Activated CD4-positive, alpha-beta T cell treated with anti-CD3 and anti-CD28 coated beads, Interleukin-2, Interleukin-4, amounts not matched to agents 100 ng/mL and 50 ng/mL, durations not matched to agents 16 hours and 8 hours (primary cell): ENCODE results near the gene CAP2.

Experiments used
- DNase-seq: peaks from one replicate; pipeline ENCODE4 v3.0.0-alpha.2; 2020; ENCODE audit warnings: low spot score

Gene CAP2, protein sequence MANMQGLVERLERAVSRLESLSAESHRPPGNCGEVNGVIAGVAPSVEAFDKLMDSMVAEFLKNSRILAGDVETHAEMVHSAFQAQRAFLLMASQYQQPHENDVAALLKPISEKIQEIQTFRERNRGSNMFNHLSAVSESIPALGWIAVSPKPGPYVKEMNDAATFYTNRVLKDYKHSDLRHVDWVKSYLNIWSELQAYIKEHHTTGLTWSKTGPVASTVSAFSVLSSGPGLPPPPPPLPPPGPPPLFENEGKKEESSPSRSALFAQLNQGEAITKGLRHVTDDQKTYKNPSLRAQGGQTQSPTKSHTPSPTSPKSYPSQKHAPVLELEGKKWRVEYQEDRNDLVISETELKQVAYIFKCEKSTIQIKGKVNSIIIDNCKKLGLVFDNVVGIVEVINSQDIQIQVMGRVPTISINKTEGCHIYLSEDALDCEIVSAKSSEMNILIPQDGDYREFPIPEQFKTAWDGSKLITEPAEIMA

DNA sequence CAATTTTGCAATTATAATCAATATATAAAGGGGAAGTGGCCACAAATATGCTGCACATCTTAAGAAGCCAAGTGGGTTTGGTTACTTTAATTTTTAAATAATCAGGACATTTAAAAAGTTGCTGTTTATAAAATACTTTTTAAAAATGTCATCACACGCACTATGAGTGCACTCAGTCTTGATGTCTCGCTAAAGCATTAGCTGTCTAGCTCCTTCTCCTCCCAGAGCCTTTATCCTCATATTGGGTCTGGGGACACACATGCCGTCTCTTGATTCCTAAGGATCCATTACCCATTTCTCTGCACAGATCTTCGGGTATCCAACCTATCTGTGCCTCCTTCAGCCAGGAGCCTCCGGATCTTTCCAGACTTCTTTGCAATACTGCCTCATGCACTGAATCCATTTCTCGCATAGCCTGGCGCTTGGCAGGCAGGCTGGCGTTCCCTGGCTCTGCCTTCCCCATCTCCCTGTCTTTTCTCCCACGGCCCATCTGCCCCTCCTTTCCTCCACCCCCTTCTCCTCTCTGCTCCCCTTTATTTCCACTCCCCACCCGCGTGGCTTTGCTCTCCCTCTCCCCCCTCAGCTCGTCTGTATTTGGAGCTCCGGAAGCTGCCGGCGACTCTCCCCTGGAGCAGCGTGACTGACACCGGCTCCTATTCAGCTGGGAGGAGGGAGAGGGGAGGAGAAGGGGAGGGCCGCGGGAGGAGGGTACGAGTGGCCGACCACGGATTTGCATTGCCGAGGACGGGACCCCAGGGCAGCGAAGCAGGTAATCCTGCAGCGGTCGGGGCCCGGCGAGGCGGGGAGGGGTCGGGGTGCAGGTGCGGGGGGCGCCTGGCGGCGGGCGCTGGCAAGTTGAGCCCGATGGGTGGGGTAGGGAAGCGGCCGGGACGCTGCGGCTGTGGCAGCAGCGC lies at the start of gene CAP2:
Gene CAP2 (plus strand): TSS at position 618 of the 914 bp plus-strand sequence. CDS start 27,961 bp downstream, outside the sequence.
- no peak for DNase-seq

DNA sequence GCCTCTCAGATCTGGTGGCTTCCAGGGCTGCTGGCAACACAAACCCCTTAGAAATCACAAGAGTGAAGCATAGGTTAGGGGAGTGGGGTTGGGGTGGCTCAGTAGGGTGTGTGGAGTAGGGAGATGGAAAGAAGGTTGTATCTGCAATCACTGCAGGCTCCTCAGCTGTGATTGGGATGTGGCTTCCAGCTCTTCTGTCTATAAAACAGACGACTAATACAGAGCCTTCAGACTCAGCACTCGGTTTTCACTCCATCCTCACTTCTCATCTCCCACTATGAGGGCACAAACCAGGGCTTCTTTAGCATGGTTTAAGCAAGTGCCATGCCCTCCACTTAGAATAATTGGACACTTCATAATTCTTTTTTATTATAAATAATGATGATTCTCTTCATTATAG lies 46.4 kb upstream of the CAP2 start:
- no peak for DNase-seq

DNA sequence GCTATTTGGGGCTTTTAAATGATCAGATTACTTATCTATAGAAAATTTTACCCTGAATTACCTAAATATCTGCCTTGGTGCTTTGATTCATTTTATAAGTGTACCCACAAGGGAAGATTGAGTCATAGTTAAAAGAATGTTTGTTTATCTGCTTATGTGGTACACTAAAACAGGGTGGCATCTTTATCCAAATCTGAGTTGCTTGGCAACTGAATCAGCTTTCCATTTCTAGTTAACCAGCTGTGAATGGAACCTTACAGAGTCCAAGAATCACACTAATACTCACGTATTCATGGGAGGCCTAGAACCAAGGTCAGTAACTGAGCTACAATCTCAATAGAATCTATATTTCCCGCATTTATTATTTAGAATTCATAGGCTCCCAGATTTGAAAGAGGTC lies 44.0 kb upstream of the CAP2 start:
- DNase-seq = no peak

DNA sequence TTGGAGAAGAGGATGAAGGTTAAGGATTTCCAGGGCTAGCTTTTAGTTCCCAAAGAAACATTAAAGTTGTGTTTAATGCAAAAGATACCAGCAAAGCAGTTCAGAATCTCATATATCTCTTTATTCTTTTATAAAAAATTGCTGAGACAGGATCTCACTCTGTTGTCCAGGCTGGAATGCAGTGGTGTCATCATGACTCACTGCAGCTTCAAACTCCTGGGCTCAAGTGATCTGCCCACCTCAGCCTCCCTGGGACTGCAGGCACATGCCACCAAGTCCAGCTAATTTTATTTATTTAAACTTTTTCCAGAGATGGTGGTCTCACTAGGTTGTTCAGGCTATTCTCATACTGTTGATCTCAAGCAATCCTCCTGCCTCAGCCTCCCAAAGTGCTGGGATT lies 41.1 kb upstream of the CAP2 start:
- DNase-seq = no peak

DNA sequence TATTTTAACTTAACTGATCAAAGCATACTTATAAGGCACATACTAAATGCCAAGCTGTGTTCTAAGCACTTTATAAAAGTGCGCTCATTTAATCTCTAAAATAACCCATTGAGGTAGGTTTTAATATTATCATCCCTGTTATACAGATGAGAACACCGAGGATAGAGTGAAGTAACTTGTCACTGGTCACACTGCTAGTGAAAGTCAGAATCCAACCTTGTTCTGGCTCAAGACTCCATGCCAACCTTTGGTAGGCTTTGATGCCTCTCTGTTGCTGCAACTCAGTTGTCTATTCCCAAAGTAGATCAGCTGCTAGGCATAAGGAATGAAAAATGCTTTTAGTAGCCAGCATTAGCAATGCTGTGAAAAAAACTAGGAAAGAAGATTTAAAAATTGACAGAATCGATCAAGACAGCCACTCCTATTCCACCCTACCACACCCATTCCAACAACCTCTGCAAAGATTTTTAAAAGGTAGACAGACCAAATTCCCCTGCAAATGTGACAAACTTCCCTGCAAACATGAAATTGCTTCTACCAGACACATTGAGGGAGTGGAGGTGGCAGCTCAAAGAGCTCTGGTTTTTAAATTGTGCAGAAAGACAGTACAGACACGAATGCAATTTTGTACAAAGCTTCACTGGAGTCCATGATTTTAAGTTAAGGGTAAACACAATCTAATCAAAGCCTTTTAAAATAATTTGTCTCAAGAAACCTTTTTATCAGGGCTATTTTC lies 39.8 kb upstream of the CAP2 start:
- no peak for DNase-seq

DNA sequence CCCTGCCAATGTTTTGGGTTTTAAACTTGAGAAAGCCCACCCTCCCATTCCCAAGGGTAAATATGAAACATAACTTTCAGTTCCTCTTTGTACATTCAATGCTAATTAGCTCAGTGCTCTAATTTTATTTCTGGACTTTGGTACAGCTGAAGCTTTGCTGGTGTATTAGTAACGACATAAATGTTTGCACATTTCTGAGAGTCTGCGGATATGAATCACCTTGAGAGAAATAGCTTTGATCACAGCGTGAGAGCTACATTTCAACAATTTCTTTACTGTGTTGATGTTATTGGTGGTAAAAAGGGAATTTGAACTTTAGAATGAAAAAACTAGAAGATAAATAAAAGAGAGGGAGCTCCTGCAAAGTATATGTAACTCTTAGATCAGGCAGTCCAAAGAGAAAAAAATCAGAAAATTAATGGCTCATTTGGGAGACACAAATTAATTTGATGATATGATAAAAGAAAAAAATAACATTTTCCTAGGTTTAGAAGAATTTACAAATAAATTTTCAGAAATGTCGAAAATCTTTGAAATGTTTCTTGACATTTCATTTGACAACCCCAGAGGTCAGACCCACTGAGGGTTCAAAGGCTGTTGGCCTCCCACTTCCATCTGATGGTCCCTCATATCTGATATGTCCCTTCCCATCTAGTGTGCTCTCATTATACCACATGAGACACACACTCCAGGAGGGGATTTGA lies 38.5 kb upstream of the CAP2 start:
- DNase-seq = no peak

DNA sequence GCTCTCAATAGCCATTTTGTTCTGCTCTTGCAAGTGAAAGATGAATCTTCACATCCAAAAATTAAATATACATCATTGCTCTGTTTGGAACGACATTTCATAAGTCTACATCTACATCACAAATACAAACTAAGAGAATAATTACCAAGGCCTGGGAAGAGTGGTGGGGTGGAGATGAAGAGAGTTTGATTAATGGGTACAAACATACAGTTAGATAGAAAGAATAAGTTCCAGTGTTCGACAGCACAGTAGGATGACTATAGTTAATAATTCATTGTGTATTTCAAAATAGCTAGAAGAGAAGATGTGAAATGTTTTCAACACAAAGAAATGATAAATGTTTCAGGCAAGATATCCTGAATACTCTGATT lies 38.0 kb upstream of the CAP2 start:
- DNase-seq = no peak

DNA sequence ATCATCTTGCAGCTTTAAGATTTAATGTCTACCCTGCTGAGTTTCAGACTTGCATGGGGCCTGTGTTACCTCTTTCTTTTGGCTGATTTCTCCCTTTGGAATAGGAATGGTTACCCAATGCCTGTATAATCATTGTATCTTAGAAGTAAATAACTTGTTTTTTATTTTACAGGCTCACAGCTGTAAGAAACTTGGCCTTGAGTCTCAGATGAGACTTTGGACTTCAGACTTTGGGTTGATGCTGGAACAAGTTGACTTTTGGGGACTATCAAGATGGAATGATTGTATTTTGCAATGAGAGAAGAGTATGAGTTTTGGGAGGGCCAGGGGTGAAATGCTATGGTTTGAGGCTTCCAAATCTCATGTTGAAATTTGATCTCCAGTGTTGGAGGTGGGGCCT lies 34.9 kb upstream of the CAP2 start:
- no peak for DNase-seq

DNA sequence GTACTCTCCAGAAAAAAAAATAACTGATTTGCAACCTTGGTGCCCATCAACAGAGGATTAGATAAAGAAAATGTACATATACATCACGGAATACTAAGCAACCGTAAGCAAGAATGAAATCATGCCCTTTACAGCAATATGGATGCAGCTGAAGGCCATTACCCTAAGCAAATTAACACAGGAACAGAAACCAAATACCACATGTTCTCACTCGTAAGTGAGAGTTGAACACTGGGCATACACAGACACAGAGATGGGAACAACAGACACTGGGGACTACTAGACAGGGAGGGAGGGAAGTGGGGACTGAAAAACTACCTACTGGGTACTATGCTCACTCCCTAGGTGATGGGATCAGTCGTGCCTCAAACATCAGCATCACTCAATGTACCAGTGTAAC lies 32.8 kb upstream of the CAP2 start:
- DNase-seq = no peak

DNA sequence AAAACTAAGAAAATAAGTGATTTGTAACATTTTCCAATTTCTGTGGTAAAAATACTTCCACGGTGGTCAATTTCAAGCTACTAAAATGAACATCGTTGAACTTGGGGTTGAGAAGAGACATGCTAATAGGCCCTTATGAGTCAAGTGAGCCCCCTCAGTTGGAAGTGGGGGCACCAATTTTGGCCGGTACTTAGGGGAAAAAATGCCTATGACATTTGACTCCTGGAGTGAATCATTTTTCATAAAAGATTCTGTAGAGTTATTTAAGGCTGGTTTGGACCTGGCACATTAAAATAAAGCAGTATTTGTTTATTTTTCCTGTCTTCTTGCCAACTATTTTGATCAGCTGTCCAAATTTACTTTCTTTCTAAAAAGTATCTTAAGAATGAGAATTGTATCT lies 32.4 kb upstream of the CAP2 start:
- DNase-seq = no peak

DNA sequence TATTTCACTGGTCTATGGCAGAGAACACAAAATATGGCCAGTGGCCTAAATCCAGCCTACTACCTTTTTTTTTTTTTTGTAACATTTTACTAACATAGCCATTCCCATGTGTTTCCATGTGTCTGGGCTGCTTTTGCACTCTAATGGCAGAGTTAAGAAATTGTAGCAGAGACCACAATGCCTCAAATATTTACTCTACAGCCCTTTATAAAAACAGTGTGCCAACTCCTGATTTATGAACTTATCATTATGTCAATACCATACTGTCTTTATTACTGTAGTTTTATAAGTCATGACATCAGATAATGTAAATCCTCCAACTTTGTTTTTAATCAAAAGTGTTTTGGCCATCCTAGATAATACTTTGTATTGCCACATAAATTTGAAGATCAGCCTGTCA lies 27.4 kb upstream of the CAP2 start:
- DNase-seq = no peak

DNA sequence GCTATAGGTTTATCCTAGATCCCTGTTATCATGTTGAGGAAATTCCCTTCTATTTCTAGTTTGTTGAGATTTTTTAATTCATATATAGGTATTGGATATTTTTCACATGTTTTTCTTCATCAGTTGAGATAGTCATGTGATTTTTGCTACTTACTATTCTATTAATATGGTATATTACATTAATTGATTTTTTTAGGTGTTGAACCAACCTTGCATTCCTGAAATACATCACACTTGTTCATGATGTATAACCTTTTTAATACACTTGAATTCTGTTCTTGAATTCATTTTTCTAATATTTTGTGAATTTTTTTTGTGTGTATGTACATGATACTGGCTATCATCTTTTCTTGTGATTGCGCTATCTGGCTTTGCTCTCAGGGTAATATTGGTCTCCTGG lies 25.5 kb upstream of the CAP2 start:
- DNase-seq = no peak

DNA sequence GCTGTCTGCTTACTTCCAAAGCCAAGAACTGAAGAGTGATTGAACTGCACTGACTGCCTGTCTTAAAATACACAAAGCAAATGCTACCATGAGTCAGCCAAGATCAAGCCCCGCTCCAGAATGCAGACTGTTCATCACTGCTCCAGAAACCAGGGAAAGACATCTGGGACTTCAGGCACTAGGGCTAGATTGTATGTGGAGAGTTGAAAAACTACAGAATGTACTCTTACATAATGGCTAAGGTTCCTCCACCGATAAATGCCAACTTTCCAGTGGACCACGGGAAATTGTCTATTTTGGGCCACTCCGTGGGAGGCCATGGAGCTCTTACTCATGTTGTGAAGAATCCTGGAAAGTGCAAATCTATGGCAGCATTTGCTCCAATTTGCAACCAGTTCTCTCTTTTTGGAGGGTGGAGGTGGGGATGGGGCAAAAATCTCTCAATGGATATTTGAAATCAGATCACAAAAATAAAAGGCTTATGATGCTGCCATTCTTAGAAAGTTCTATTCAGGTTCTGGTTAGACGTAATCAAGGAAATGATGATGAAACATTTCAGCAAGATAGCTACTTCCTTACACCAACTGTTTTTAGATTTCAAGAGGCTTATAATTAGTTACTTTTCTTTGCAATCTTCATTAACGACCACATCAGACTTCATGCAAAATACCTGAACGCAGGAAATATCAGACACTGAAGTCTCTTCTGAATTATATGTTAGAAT lies 11.8 kb upstream of the CAP2 start:
- DNase-seq = no peak

DNA sequence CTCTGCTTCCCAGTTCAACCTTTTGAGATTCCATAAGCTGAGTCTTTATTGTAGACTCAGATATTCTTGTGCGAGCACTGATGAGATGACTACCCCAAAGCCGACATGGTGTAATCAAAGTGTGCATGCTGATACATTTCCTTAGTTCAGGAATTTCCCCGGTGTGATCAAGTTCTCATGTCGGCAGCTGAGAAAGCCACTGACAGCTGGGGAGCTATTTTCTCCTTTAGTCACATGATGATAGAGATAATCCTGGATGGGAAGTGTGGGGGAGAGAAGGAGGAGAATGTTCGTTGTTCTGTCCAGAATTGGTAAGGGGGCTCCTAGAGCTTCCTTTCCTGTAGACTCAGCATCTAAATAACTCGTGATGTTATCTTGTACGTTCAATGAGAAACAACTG lies 7.7 kb upstream of the CAP2 start:
- DNase-seq = no peak

DNA sequence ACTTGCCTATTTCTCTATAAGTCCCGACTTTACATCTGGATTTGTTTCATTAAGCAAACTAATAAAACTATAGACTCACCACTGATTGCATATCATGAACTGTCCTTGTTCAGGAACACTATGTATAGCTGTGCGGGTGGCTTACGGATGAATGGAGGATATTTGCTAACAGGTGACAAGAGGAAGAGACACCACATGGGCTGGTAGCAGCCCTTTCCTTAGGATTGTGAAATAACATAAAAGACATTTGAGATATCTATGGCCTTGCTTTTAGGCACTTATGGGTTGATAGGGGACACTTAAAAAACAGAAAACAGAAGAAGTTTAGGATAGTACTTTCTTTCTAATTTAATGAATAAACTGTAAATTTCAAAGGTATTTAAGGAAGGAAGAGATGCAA lies 5.0 kb upstream of the CAP2 start:
- DNase-seq = no peak

DNA sequence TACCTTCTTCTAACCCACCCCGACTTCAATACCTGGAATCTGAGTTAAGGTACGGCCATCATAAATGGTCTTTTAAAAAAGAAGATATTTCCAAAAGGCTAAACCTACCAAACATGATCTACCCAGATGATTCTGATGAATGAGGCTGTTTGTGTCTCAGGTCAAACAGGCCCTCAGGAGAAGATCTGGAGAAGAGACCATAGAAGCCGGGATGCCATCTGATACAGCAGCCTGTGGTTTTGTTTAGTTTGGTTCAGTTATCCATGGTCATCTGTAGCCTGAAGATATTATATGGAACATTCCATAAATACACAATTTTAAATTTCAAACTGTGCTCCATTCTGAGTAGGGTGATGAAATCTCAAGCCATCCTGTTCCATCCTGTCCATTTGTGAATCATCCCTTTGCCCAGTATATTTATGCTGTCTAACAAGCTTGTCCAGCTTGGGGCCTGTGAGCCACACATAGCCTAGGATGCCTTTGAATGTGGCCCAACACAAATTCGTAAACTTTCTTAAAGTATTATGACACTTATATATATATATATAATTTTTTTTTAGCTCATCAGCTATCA lies 4.0 kb upstream of the CAP2 start:
- DNase-seq = no peak

DNA sequence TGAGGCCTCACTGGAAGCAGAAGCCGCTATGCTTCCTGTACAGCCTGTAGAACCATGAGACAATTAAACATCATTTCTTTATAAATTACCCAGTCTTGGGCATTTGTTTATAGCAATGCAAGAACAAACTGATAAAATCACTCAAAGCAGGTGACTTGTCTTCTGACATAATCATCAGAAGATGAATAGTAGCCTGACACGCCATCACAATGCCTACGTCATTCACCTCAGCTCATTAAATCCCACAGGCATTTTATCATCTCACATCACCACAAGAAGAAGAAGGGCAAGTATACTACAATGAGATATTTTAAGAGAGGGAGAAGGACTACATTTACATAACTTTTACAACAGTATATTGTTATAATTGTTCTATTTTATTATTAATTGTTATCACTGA lies 3.1 kb upstream of the CAP2 start:
- DNase-seq = no peak

DNA sequence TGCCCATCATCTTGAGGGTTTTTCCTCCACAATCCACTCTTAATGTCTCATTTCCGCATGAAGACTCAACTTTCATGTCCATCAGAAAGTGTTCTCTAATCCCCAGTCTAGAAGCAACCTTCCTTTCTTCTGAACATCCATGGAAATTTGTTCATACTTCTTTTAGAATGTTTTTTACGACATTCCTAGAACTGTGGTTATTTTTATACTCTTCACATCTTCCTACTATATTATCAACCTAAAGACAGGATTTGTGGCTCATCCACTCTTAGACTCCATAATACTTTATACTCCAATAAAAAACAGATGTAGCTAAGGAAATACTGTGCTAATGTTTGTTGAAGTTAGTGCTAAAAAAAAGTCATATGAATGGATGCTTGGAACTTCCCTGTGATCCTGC lies 1.4 kb upstream of the CAP2 start:
- no peak for DNase-seq

DNA sequence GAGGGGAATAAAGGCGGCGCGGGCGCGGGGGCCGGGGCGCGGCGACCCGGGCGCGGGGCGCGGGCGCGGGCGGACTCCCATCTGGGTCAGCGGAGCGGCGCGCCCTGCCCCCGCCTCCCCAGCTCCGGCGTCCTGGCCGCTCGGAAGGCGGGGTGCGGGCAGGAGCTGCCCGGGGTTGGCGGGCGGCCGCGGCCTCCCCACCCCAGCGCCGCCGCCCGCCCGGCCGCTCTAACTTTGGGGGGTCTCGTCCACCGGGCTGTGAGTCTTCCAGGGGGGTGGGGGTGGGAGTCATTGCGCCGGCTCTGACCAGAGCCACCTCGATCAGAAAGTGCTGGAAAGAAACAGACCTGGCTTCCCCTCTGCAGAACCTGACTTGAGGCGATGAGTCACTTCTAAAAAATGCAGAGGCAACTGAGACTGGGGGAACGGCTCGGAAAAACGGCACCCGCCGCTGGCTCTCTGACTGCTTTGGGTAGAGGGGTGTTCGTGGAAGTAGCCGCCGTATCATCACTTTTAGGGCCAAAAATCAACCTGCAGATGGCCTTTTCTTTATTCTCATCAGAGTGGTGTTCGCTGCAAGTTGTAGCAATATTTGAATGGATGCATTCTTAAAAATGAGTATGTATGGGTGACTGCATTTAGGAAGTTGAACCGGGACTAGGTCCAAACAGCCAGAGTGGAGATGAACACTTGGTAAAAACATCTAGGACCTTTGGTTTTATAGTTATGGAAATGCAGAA lies 667 bp downstream of the CAP2 start:
- DNase-seq = peak; percentile 2

DNA sequence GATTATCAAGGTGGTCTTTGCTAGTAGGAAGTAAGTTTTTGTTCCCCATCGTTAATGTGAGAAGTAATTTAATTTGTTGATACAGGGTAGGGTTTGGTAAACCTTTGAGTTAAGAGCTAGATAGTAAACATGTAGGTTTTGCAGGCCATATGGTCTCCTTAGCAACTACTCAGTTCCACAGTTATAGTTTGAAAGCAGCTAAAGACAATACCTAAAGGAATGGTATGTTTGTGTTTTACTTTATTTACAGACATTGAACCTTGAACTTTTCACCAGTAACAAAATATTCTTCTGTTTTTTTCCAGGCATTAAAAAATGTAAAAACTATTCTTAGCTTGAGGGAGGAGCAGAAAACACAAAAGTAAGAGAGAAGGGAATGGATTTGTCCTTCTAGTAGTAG lies 1.7 kb downstream of the CAP2 start:
- no peak for DNase-seq
